HepG2 (cell line): ENCODE measurements around the gene ZNF425. TPM values are rescaled to one million over a fixed set of nuclear protein-coding genes. Genes with fewer than 3 reads are reported as not detected.

Experiments used
- ARHGAP35 ChIP-seq: sonication (generic); formaldehyde crosslinking; IDR thresholded peaks from 2 replicates; pipeline ENCODE4 v1.9.0; 2022; ENCODE audit warnings: mild to moderate bottlenecking, inconsistent platforms, moderate library complexity, missing genetic modification reagents, borderline replicate concordance
- ATM ChIP-seq: fragments of 450-650 bp; IDR thresholded peaks from 2 replicates; pipeline ENCODE4 v1.7.1; 2017; ENCODE audit warnings: mild to moderate bottlenecking, borderline replicate concordance
- BRD4 ChIP-seq: sonication (generic); formaldehyde crosslinking; IDR thresholded peaks from 2 replicates; pipeline ENCODE4 v1.4.0; 2020; ENCODE audit warnings: missing genetic modification reagents
- JDP2 ChIP-seq: sonication (generic); formaldehyde crosslinking; IDR thresholded peaks from 2 replicates; pipeline ENCODE4 v1.8.1; 2022; ENCODE audit warnings: missing genetic modification reagents, borderline replicate concordance
- MAFF ChIP-seq: IDR thresholded peaks from 2 replicates; pipeline ENCODE4 v1.6.1; 2011; ENCODE audit warnings: low read depth, low read length, improper control_type of control experiment
- MBD4 ChIP-seq: IDR thresholded peaks from 2 replicates; pipeline ENCODE4 v1.6.1; 2012; ENCODE audit warnings: low read length, inconsistent platforms, borderline replicate concordance
- NFIC ChIP-seq: IDR thresholded peaks from 2 replicates; pipeline ENCODE4 v1.6.1; 2012; ENCODE audit warnings: mild to moderate bottlenecking, low read length, inconsistent platforms
- SMC3 ChIP-seq: IDR thresholded peaks from 2 replicates; pipeline ENCODE4 v1.6.1; 2011; ENCODE audit warnings: low read length, improper control_type of control experiment
- TAF15 ChIP-seq: fragments of 200-400 bp; formaldehyde crosslinking; IDR thresholded peaks from one replicate; pipeline ENCODE4 v1.6.1; 2018; ENCODE audit warnings: mild to moderate bottlenecking, low read depth, low read length; ENCODE audit not compliant: poor library complexity, severe bottlenecking
- ZNF20 ChIP-seq: sonication (generic); formaldehyde crosslinking; IDR thresholded peaks from 2 replicates; pipeline ENCODE4 v1.4.0; 2020; ENCODE audit warnings: mild to moderate bottlenecking, moderate library complexity, missing genetic modification reagents
- ZNF546 ChIP-seq: sonication (generic); formaldehyde crosslinking; conservative IDR thresholded peaks from 2 replicates; pipeline ENCODE4 v1.8.1; 2023; ENCODE audit warnings: mild to moderate bottlenecking, missing genetic modification reagents
- ZSCAN25 ChIP-seq: sonication (generic); formaldehyde crosslinking; IDR thresholded peaks from 2 replicates; pipeline ENCODE4 v1.8.0; 2022; ENCODE audit warnings: mild to moderate bottlenecking, missing genetic modification reagents
- polyA plus RNA-seq, 8 experiments: library from polyadenylated mRNA; depleted of rRNA in 3 of 8; stranded (reverse) in 7 of 8; unstranded in 1 of 8; fragments of >200 nt; fragmentation: Illumina TruSeq in 4 of 8; extraction: Trizol in 4 of 8; gene quantifications; 2 replicates each; pipeline versions ENCODE4 v1.2.1 to v1.2.3, GENCODE V29; 2011 to 2016; ENCODE audit warnings: low read depth in 4 of 8, missing spikeins in 1 of 8, mixed read lengths in 1 of 8; ENCODE audit not compliant: insufficient read depth in 1 of 8
- total RNA-seq, 5 experiments: library from RNA; depleted of rRNA; stranded (reverse); fragments of >200 nt; fragmentation: Illumina TruSeq; extraction: Trizol; gene quantifications; 2 replicates each; pipeline ENCODE4 v1.2.3, GENCODE V29; 2016; ENCODE audit warnings: low read depth in 1 of 5
- TF ChIP-seq, protein P1 (sequence below): sonication (generic); formaldehyde crosslinking; IDR thresholded peaks from 2 replicates; pipeline ENCODE4 v1.4.0; 2020; ENCODE audit warnings: mild to moderate bottlenecking, missing genetic modification reagents
- TF ChIP-seq, protein P2 (sequence below): sonication (generic); formaldehyde crosslinking; IDR thresholded peaks from 2 replicates; pipeline ENCODE4 v1.4.0; 2020; ENCODE audit warnings: missing genetic modification reagents
- TF ChIP-seq, protein P3 (sequence below): sonication (generic); formaldehyde crosslinking; IDR thresholded peaks from 2 replicates; pipeline ENCODE4 v1.4.0; 2020; ENCODE audit warnings: missing genetic modification reagents, borderline replicate concordance
- TF ChIP-seq, protein P4 (sequence below): IDR thresholded peaks from 2 replicates; pipeline ENCODE4 v1.6.1; 2016; ENCODE audit warnings: missing compliant biosample characterization, missing genetic modification reagents, borderline replicate concordance
- TF ChIP-seq, protein P5 (sequence below): sonication (generic); formaldehyde crosslinking; IDR thresholded peaks from 2 replicates; pipeline ENCODE4 v1.8.1; 2023; ENCODE audit warnings: missing genetic modification reagents, mild to moderate bottlenecking, borderline replicate concordance

Gene ZNF425
- total and polyA plus RNA-seq, 2 of the 13 experiments (the other 11 are each of a cell fraction or from before 2014, with no cell fraction given) = 0.51 to 1.1 TPM

DNA sequence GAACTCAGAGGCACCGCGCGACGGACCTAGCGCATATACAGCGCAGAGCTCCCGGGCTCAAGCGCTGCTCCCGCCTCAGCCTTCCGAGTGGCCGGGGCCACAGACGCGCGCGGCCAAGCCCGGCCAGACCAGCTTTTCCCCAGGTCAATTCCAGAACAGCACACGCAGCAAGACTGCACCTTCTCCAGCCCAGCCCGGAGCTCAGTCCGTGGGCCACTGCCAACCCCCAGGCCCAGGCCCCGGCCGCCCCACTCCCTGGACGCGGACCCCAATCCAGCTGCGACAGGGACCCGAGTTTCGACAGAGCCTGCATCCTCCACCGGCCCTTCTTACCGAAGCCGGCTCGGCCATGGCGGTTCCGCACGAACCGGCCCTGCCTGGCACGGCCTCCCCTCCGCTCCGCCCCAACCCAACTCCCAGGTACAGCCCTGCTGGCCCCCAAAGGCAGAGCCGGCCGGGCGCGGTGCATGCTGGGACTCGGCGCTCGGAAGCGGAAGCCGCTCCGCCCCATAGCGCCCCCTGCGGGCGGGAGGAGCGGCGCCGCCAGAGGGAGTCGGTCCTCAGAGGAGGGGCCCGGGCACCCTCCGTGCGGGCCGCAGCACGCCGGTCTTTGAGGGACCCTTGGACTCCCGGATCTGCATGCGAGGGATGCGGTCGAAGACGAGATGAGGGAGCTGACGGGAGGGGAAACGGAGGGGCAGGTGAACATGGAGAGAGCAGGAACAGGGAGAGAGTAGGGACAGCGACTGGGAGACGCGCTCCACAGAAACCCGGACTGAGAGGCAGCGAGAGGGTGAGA is at the start of gene ZNF425 (continued):
- no peak; the same call in none of the 2 replicates for TF ChIP-seq ZSCAN25 (CRISPR knock-in tag)
- no peak for TF ChIP-seq ATM
- TF ChIP-seq TAF15 = peak; percentile 31
- TF ChIP-seq MAFF = no peak
- no peak for TF ChIP-seq MBD4
- TF ChIP-seq ARHGAP35 (CRISPR knock-in tag) = peak; percentile 87
- 0 out of 2 replicates have a peak, but pooled peaks have one; percentile 59 for TF ChIP-seq ZNF546 (CRISPR knock-in tag)
- no peak; the same call in 1 of the 2 replicates for TF ChIP-seq ZNF20
- TF ChIP-seq, protein P1, sequence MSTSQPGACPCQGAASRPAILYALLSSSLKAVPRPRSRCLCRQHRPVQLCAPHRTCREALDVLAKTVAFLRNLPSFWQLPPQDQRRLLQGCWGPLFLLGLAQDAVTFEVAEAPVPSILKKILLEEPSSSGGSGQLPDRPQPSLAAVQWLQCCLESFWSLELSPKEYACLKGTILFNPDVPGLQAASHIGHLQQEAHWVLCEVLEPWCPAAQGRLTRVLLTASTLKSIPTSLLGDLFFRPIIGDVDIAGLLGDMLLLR (CRISPR knock-in tag) = peak; percentile 86; the same call in 1 of the 2 replicates
- TF ChIP-seq, protein P2, sequence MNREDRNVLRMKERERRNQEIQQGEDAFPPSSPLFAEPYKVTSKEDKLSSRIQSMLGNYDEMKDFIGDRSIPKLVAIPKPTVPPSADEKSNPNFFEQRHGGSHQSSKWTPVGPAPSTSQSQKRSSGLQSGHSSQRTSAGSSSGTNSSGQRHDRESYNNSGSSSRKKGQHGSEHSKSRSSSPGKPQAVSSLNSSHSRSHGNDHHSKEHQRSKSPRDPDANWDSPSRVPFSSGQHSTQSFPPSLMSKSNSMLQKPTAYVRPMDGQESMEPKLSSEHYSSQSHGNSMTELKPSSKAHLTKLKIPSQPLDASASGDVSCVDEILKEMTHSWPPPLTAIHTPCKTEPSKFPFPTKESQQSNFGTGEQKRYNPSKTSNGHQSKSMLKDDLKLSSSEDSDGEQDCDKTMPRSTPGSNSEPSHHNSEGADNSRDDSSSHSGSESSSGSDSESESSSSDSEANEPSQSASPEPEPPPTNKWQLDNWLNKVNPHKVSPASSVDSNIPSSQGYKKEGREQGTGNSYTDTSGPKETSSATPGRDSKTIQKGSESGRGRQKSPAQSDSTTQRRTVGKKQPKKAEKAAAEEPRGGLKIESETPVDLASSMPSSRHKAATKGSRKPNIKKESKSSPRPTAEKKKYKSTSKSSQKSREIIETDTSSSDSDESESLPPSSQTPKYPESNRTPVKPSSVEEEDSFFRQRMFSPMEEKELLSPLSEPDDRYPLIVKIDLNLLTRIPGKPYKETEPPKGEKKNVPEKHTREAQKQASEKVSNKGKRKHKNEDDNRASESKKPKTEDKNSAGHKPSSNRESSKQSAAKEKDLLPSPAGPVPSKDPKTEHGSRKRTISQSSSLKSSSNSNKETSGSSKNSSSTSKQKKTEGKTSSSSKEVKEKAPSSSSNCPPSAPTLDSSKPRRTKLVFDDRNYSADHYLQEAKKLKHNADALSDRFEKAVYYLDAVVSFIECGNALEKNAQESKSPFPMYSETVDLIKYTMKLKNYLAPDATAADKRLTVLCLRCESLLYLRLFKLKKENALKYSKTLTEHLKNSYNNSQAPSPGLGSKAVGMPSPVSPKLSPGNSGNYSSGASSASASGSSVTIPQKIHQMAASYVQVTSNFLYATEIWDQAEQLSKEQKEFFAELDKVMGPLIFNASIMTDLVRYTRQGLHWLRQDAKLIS (CRISPR knock-in tag) = no peak
- no peak for TF ChIP-seq NFIC
- TF ChIP-seq, protein P3, sequence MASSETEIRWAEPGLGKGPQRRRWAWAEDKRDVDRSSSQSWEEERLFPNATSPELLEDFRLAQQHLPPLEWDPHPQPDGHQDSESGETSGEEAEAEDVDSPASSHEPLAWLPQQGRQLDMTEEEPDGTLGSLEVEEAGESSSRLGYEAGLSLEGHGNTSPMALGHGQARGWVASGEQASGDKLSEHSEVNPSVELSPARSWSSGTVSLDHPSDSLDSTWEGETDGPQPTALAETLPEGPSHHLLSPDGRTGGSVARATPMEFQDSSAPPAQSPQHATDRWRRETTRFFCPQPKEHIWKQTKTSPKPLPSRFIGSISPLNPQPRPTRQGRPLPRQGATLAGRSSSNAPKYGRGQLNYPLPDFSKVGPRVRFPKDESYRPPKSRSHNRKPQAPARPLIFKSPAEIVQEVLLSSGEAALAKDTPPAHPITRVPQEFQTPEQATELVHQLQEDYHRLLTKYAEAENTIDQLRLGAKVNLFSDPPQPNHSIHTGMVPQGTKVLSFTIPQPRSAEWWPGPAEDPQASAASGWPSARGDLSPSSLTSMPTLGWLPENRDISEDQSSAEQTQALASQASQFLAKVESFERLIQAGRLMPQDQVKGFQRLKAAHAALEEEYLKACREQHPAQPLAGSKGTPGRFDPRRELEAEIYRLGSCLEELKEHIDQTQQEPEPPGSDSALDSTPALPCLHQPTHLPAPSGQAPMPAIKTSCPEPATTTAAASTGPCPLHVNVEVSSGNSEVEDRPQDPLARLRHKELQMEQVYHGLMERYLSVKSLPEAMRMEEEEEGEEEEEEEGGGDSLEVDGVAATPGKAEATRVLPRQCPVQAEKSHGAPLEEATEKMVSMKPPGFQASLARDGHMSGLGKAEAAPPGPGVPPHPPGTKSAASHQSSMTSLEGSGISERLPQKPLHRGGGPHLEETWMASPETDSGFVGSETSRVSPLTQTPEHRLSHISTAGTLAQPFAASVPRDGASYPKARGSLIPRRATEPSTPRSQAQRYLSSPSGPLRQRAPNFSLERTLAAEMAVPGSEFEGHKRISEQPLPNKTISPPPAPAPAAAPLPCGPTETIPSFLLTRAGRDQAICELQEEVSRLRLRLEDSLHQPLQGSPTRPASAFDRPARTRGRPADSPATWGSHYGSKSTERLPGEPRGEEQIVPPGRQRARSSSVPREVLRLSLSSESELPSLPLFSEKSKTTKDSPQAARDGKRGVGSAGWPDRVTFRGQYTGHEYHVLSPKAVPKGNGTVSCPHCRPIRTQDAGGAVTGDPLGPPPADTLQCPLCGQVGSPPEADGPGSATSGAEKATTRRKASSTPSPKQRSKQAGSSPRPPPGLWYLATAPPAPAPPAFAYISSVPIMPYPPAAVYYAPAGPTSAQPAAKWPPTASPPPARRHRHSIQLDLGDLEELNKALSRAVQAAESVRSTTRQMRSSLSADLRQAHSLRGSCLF = 0 out of 2 replicates have a peak, but pooled peaks have one; percentile 9
- TF ChIP-seq, protein P4, sequence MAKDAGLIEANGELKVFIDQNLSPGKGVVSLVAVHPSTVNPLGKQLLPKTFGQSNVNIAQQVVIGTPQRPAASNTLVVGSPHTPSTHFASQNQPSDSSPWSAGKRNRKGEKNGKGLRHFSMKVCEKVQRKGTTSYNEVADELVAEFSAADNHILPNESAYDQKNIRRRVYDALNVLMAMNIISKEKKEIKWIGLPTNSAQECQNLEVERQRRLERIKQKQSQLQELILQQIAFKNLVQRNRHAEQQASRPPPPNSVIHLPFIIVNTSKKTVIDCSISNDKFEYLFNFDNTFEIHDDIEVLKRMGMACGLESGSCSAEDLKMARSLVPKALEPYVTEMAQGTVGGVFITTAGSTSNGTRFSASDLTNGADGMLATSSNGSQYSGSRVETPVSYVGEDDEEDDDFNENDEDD (CRISPR knock-in tag) = no peak; the same call in 1 of the 2 replicates
- TF ChIP-seq, protein P5, sequence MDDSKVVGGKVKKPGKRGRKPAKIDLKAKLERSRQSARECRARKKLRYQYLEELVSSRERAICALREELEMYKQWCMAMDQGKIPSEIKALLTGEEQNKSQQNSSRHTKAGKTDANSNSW (CRISPR knock-in tag) = no peak
- TF ChIP-seq BRD4 (CRISPR knock-in tag) = peak; percentile 85; the same call in 1 of the 2 replicates
- no peak; the same call in 1 of the 2 replicates for TF ChIP-seq SMC3
- TF ChIP-seq JDP2 (CRISPR knock-in tag) = peak; percentile 19; the same call in 1 of the 2 replicates
